ENCODE measurements around the gene ZC3H12D. TPM values are rescaled to one million over a fixed set of nuclear protein-coding genes. Genes with fewer than 3 reads are reported as not detected.

Gene ZC3H12D
- total and polyA plus RNA-seq, 8 donors, result 0.08 to 1.1 (median 0.35) TPM

GRCh38 chr6:149403534-149403933 is 81.3 kb downstream of the ZC3H12D start:
- no peak for FAIRE-seq
- peaks cover 0 to 24% (median 12%) of the 10 kb centered on the region in 3 donors for H3K36me3 ChIP-seq
- WGBS, 2 donors, result 98 to 100% methylated on average over 3 of the region's 3 CpGs

DNA sequence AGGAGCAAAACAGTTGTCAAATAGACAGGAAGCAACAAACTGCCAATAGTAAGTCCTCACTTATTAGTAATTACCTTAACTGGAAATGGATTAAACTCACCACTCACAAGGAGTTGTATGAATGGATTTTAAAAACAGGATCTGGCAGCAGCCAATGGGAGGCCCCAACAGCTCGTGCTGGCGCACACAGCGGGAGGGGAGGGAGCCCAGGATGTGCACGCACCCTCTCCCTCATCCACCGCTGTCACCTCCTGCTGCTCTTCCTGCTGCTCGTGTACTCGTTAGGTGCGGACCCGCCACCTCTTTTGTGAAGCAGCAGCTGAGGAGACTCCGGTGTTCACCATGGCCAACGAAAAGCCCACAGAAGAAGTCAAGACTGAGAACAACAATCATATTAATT is 84.8 kb downstream of the ZC3H12D start, which contains the start of gene SUMO4:
SUMO4 (plus strand) TSS at position 213 of the 400 bp plus-strand sequence; CDS start at position 343, 130 bp downstream.
- H3K4me3 ChIP-seq, result no peak within 1 kb of the TSS
- FAIRE-seq (no peak), DNase-seq (peak in 2 of 6 donors; percentile 32 to 39), ATAC-seq (no peak)
- 98% methylated on average over 11 of the region's 11 CpGs for WGBS, 2 donors
- intact Hi-C loops (cut with DNase I), result no loop called here
- H3K36me3 ChIP-seq, result peaks cover 0 to 26% (median 12%) of the 10 kb centered on the region in 3 donors
- no peaks in the 10 kb centered on the region for H3K27me3 ChIP-seq
- no peak for TF ChIP-seq CTCF (IDR thresholded peaks at IDR 0.05)
- no peaks in the 10 kb centered on the region for H3K9me3 ChIP-seq
- peaks cover 0 to 6% (median 5%) of the 10 kb centered on the region in 3 donors for H3K4me1 ChIP-seq
- no peak within 1 kb of the TSS for H3K27ac ChIP-seq

More at GRCh38 chr6:149403534-149403933, 81.3 kb downstream of the ZC3H12D start:
- Histone ChIP-seq H3K4me3 (no peak overlapping the region), H3K27me3 (no peaks in the 10 kb centered on the region), H3K9me3 (no peaks in the 10 kb centered on the region), H3K27ac (no peak overlapping the region), H3K4me1 (no peaks in the 10 kb centered on the region)
- no peak for ATAC-seq
- intact Hi-C loops (cut with DNase I), result no loop called here
- TF ChIP-seq CTCF (IDR thresholded peaks at IDR 0.05), result no peak
- DNase-seq, result no peak

DNA sequence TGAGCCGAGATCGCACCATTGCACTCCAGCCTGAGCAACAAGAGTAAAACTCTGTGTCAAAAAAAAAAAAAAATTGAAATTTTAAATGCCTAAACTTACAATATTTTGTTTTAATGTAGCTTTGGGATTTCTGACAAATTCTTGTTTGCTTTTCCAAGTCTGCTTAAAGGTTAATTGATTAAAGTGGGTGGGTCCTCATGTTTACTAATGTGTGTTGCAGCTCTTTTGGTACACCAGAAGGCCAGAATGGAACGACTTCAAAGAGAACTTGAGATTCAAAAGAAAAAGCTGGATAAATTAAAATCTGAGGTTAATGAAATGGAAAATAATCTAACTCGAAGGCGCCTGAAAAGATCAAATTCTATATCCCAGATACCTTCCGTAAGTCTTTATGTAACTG is 87.4 kb downstream of the ZC3H12D start:
- Histone ChIP-seq H3K27ac (no peak overlapping the region), H3K4me3 (no peak overlapping the region), H3K27me3 (no peaks in the 10 kb centered on the region), H3K9me3 (no peaks in the 10 kb centered on the region), H3K4me1 (peaks cover 5 to 13% (median 5%) of the 10 kb centered on the region in 3 donors), H3K36me3 (peaks cover 0 to 25% (median 12%) of the 10 kb centered on the region in 3 donors)
- no peak for DNase-seq
- WGBS, 2 donors, result 66 to 79% methylated on average over 6 of the region's 6 CpGs
- intact Hi-C loops (cut with DNase I), result no loop called here
- no peak for TF ChIP-seq CTCF (IDR thresholded peaks at IDR 0.05)
- peak in 1 of 4 donors; percentile 43 for ATAC-seq
- no peak for FAIRE-seq

Other genes with a start within 250 kb of the ZC3H12D start
- 10 to 100 TPM; 19.6 to 35.1 (median 23.8) TPM for gene TAB2, start 167.3 kb downstream of the ZC3H12D start, total RNA-seq
- 10 to 100 TPM in 1 of 2 donors, 1 to 10 TPM in 1; 6.6 to 13.9 TPM for gene TAB2, start 167.3 kb downstream of the ZC3H12D start, polyA plus RNA-seq
- 1 to 10 TPM in 1 of 6 donors, under 1 TPM in 5; 0.28 to 1.5 (median 0.90) TPM for gene SUMO4, start 84.8 kb downstream of the ZC3H12D start, total RNA-seq
- gene SUMO4, start 84.8 kb downstream of the ZC3H12D start, polyA plus RNA-seq, result under 1 TPM in 1 of 2 donors, not detected in 1; 0.09 TPM
- 10 to 100 TPM in 2 of 6 donors, 1 to 10 TPM in 4; 6.5 to 13.4 (median 8.0) TPM for gene PPIL4, start 61.0 kb upstream of the ZC3H12D start, total RNA-seq
- gene PPIL4, start 61.0 kb upstream of the ZC3H12D start, polyA plus RNA-seq, result 10 to 100 TPM in 1 of 2 donors, 1 to 10 TPM in 1; 9.1 to 14.2 TPM
- gene GINM1, start 81.4 kb upstream of the ZC3H12D start, total RNA-seq, result 10 to 100 TPM; 17.7 to 24.8 (median 22.6) TPM
- gene GINM1, start 81.4 kb upstream of the ZC3H12D start, polyA plus RNA-seq, result 10 to 100 TPM; 10.6 to 31.6 TPM
- gene KATNA1, start 163.7 kb upstream of the ZC3H12D start, total RNA-seq, result 1 to 10 TPM; 3.5 to 6.5 (median 4.8) TPM
- gene KATNA1, start 163.7 kb upstream of the ZC3H12D start, polyA plus RNA-seq, result 1 to 10 TPM; 3.5 to 7.7 TPM
- gene LATS1, start 233.1 kb upstream of the ZC3H12D start, total RNA-seq, result 10 to 100 TPM in 3 of 6 donors, 1 to 10 TPM in 3; 8.8 to 17.4 (median 10.4) TPM
- gene LATS1, start 233.1 kb upstream of the ZC3H12D start, polyA plus RNA-seq, result 1 to 10 TPM; 5.2 to 6.1 TPM

Measured in pancreas (tissue), 10 donors.